ENCODE data around the gene OR52H1. TPM values are rescaled to one million over a fixed set of nuclear protein-coding genes. Genes with fewer than 3 reads are reported as not detected.

Gene OR52H1
- total and polyA plus RNA-seq, 10 of the 15 experiments (the other 5 are each of a cell fraction or from before 2014, with no cell fraction given) = 0.06 to 0.40 (median 0.23) TPM; not detected in 4

DNA sequence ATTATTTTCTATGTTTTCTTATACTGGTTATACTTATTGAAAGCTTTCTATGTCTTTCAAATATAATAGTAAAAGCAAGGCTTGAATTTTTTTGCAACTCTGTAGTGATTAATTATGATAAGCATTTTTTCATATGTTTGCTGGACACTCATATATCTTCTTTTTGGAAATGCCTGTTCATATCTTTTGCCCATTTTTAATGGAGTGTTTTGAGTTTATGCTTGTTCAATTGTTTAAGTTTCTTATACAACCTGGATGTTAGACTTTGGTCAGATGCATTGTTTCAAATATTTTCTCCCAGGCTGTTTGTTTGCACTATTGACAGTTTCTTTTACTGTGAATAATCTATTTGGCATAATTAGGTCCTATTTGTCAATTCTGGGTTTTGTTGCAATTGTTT is 11.9 kb downstream of the OR52H1 start:
- POLR2A ChIA-PET = no interaction called here
- no peak overlapping the region for H3K9ac ChIP-seq (ENCODE audit: control insufficient read depth, insufficient read depth, low read length)
- no peaks in the 10 kb centered on the region for H3K9me3 ChIP-seq (replicated peaks; ENCODE audit: control insufficient read depth, insufficient read depth, low read length)
- in situ Hi-C loops (cut with MboI) = no loop called here
- DNase-seq (ENCODE audit: low read depth, low spot score) (no peak), FAIRE-seq (no peak), ATAC-seq (no peak)
- no peak overlapping the region for H3K27ac ChIP-seq (ENCODE audit: control insufficient read depth, insufficient read depth)
- TF ChIP-seq HSF1 (IDR thresholded peaks at IDR 0.05; ENCODE audit: low read depth, low read length) = no peak
- no peak for TF ChIP-seq CREB1 (IDR thresholded peaks at IDR 0.05; ENCODE audit: low read depth)
- no peak for TF ChIP-seq POLR2AphosphoS2 (IDR thresholded peaks at IDR 0.05; ENCODE audit: low read depth, low read length)
- no peak for TF ChIP-seq EZH2 (IDR thresholded peaks at IDR 0.05; ENCODE audit: borderline replicate concordance, control insufficient read depth, low read depth, low read length)
- no peak for TF ChIP-seq RAD21 (IDR thresholded peaks at IDR 0.05; ENCODE audit: insufficient read depth, low read depth, low read length)
- TF ChIP-seq ZBED1 (IDR thresholded peaks at IDR 0.05; ENCODE audit: borderline replicate concordance) = no peak
- TF ChIP-seq SREBF1 (IDR thresholded peaks at IDR 0.05; ENCODE audit: low read length) = no peak
- no peak for TF ChIP-seq NFYB (IDR thresholded peaks at IDR 0.05; ENCODE audit: insufficient read depth, low read depth, low read length)
- TF ChIP-seq, protein P1, sequence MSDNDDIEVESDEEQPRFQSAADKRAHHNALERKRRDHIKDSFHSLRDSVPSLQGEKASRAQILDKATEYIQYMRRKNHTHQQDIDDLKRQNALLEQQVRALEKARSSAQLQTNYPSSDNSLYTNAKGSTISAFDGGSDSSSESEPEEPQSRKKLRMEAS (IDR thresholded peaks at IDR 0.05; ENCODE audit: low read depth, low read length) = no peak
- no peak for TF ChIP-seq WRNIP1 (IDR thresholded peaks at IDR 0.05; ENCODE audit: borderline replicate concordance, low read depth, low read length)
- TF ChIP-seq TCF12 (IDR thresholded peaks at IDR 0.05; ENCODE audit: low read depth, low read length) = no peak
- TF ChIP-seq CBFB (IDR thresholded peaks at IDR 0.05; ENCODE audit: low read depth) = no peak
- TF ChIP-seq NR2C1 (IDR thresholded peaks at IDR 0.05) = no peak
- no peak for TF ChIP-seq EP300 (IDR thresholded peaks at IDR 0.05; ENCODE audit: borderline replicate concordance in 1 of 2, control insufficient read depth in 1 of 2, low read depth in 2 of 2, low read length in 2 of 2)
- TF ChIP-seq IKZF1 (conservative IDR thresholded peaks at IDR 0.05) = no peak
- TF ChIP-seq CEBPZ (IDR thresholded peaks at IDR 0.05; ENCODE audit: low read depth, low read length) = no peak
- RAD21 ChIA-PET (ENCODE audit: unreplicated experiment) = no interaction called here
- SMC1A ChIA-PET (ENCODE audit: uncharacterized antibody, unreplicated experiment) = no interaction called here
- intact Hi-C loops (cut with micrococcal nuclease; ENCODE audit: unreplicated experiment) = no loop called here
- no peaks in the 10 kb centered on the region for H3K79me2 ChIP-seq (ENCODE audit: control insufficient read depth, insufficient read depth, low read length)
- CTCF ChIA-PET = no interaction called here
- no peaks in the 10 kb centered on the region for H3K36me3 ChIP-seq (ENCODE audit: control insufficient read depth in 2 of 2, insufficient read depth in 2 of 2, low read length in 1 of 2)
- no peaks in the 10 kb centered on the region for H3K4me1 ChIP-seq (ENCODE audit: control insufficient read depth, insufficient read depth, low read length)
- no peaks in the 10 kb centered on the region for H4K20me1 ChIP-seq (ENCODE audit: control insufficient read depth, insufficient read depth)
- no peak overlapping the region for H3K4me2 ChIP-seq (ENCODE audit: control insufficient read depth, insufficient read depth)
- no peaks in the 10 kb centered on the region for H3K27me3 ChIP-seq (replicated peaks in 1 of 2; ENCODE audit: control insufficient read depth in 2 of 2, insufficient read depth in 2 of 2, low read length in 1 of 2)
- no TSS peak for BruUV-seq (replicated peaks)
- no peak overlapping the region for H2AFZ ChIP-seq (ENCODE audit: control insufficient read depth, low read depth, low read length)
- H3K4me3 ChIP-seq = no peak overlapping the region
